ENCODE data around the gene CLIC2.

The CLIC2 gene

DNA sequence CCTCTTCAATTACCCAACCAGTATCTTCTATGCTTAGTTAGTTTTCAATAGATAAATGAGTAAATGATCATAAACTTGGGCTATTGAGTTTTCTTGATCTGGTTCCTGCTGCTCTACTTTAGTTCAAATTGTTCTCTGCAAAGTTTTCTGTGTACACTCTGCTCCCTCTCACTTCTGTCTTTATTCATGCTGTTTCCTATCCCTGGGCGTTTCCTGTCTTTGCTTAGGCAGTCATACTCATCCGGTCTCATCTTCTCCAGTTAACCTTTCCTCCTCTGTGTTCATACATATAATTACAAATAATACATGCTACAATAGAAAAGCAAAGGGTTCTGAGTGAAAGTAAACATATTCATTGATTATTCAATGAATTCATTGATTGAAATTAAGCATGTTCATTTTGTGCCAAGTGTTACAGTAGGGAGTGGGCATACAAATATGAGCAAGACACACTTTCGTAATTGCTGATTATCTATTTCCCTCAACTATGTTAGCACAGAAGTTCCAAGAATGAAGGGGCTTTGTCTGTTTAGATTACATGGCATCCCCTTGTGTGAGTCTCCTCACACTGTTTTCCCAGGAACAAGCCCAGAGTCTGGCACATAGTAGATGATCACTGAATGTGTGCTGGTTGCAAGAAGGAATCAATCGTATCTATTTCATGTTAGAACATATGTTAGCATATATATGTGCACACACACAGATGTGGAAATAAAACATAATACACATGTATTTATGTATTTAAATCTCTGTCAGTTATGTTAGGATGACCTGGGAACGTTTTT lies 71.3 kb downstream of the CLIC2 start:
- DNase-seq (ENCODE audit: low spot score), result no peak

DNA sequence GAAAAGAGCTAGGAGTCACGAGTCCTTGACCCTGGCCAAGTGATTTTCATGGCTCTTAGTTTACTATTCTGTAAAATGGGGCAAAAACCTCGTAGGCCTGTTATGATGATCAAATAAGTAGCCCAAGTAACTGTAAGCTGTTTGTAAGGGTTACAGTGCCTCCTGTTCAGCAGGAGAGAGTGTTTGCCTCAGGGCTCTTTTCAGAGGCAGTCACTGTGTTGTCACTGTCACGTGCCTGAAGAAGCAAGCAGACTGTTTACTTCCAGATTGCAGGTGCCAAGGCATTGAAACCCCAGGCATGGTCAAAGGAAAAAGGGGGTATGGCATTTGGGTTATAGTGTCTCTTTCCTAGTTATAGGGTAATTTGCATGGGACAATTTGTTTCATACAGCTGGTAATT lies 74.7 kb downstream of the CLIC2 start:
- no peak for DNase-seq (ENCODE audit: low spot score)

DNA sequence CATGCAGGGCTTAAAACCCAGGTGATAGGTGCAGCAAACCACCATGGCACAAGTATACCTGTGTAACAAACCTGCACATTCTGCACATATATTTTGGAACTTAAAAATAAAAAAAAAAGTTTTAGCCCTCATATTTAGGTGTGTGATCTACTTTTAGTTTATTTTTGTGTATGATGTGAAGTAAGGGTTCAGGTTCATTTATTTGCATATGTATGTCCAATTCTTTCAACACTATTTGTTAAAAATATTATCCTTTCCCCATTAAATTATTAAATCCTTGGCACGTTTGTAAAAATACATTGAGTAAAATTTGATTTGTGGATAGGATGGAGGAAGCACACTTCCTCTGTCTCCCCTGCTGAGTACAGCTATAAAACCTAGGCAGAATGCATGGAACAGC lies 83.0 kb downstream of the CLIC2 start:
- no peak for DNase-seq (ENCODE audit: low spot score)

DNA sequence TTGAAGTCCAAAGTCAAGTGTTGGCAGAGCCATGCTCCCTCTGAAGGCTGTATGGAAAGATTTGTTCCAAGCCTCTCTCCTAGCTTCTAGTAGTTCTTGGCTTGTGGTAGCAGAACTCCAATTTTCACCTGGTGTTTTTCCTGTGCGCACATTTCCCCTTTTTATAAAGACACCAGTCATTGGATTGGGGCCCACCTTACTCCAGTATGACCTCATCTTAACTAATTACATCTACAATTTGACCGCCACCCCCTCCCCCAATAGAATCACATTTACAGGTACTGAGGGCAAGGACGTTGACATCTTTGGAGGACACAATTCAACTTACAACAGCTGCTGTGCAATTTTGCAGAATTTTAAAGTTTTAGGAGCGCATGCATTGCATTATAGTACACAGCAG lies 86.9 kb downstream of the CLIC2 start:
- DNase-seq (ENCODE audit: low spot score), result no peak

DNA sequence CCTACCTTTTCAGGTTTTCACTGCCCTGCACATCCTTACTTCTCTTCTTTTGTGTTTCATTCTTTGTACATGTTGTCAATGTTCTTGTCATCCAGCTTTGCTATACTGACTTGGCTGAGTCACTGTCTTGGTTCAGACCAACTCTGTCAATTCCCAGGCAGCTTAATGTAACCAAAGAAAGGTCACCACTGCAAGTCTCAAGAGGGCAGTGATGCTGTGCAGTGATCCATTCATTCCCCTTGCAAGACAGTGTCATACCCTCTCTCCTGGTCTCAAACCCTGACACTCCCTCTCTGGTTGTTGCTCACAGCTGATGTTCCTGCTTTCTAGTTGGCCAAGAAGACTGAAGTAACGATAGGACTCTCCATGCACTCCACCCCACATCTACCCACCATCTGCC lies 87.7 kb downstream of the CLIC2 start:
- no peak for DNase-seq (ENCODE audit: low spot score)

DNA sequence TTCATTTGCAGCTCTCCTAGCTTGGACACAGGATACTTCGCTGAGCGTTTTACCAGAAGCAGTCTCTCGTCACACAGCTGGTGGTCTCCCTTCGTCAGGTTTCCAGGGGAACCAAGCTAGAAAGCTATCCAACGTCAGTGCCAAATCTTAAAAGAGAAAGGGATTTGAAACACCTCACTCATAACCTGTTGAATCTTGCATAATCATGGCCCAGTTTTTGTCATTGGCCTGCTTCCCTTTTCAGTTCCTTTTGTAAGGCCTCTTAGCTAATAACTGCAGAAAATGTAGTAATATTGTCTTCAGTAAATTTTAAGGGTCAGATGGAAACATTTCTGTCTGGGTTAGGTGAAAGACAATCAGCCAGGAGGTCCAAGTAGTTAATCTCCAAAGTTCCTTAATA lies 92.1 kb downstream of the CLIC2 start:
- DNase-seq (ENCODE audit: low spot score), result no peak

DNA sequence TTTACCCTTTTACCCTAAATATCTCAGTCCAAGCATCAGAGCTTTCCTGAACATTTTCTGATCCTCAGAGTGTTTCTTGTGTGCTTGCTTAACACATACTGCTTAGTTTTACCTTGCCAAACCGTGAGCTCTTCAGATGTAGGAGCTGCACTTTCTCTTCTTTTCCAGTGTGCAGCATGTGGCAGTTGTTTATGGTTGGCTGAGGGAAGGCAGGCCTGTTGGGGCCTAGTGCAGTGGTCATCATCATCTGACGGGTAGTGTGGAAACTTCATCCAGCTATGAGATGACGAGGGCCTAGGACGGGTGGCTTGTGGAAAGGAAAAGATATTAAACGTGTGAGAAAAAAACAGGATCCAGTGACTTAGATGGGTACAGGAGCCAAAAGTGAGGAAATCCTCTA lies 96.7 kb downstream of the CLIC2 start:
- no peak for DNase-seq (ENCODE audit: low spot score)

DNA sequence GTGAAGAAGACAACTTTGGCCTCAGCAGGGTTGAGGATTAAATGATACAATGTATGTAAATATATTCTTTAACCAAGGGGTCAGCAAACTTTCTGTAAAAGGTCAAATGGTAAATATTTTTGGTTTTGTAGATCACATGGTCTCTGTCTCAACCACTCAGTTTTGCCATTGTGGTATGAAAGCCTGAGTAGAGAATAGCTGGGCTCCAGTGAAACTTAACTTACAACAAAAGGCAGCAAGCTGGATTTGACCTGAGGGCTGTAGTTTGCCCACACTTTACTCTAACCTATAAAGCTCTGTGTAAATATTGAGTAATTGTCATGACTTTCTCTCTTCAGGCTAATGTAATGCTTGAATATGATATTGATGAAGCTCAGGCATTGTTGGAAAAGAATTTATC lies 98.5 kb downstream of the CLIC2 start:
- DNase-seq (ENCODE audit: low spot score), result no peak

DNA sequence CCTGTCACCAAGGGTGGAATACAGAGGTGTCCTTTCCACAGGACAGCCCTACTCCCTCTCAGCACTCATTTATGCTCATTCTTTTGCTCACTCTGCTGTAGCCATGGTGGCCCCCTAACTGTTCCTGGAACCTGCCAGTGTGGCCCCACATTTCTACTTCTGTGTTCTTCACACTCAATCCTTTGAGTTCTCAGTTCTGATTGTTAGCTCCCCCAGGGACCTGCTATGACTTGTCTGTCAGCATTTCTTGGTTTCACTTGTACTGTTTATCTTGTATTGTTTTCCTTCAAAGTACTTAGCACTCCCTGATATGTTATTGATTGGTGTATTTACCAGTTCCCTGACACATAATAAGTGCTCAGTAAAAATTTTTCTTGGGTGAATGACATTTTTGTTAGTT lies 103.3 kb downstream of the CLIC2 start:
- DNase-seq (ENCODE audit: low spot score), result no peak
